ENCODE data around the gene FTO. TPM values are rescaled to one million over a fixed set of nuclear protein-coding genes. Genes with fewer than 3 reads are reported as not detected.

The FTO gene
- total and polyA plus RNA-seq, 2 of the 13 experiments (the other 11 are each of a cell fraction or from before 2014, with no cell fraction given): 41.6 to 55.8 TPM

DNA sequence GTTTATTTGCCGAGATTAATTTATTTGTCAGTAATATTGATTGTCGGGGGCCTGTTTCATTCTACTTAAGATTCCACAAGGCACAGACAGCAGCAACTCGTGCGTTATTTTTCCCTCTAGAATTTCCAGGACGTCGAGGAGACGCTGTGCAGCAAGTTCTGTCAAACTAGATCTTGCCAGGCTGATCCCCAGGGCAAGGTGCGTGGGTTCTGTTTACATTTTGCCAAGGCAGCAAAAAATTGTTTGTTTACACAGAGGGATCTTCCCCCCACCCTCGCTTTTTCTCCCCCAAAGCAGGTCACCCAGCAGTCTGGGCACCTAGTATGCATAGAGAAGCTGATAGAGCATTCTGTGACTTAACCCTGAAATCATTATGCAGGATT is 471.2 kb downstream of the FTO start (continued):
- TF ChIP-seq ZNF674 (CRISPR knock-in tag; IDR thresholded peaks at IDR 0.05; ENCODE audit: low read depth) (no peak), HMG20A (CRISPR knock-in tag; IDR thresholded peaks at IDR 0.05; ENCODE audit: borderline replicate concordance) (peak; percentile 51; the same call in 1 of the 2 replicates), ZNF12 (CRISPR knock-in tag; IDR thresholded peaks at IDR 0.05) (0 out of 2 replicates have a peak, but pooled peaks have one; percentile 44), BRD4 (CRISPR knock-in tag; IDR thresholded peaks at IDR 0.05) (peak; percentile 53; the same call in 1 of the 2 replicates), ZNF589 (CRISPR knock-in tag; conservative IDR thresholded peaks at IDR 0.05) (no peak), MXD1 (CRISPR knock-in tag; IDR thresholded peaks at IDR 0.05) (no peak), SKI (IDR thresholded peaks at IDR 0.05; ENCODE audit: partially characterized antibody) (peak; percentile 23), JUNB (CRISPR knock-in tag; IDR thresholded peaks at IDR 0.05; ENCODE audit: borderline replicate concordance) (no peak), ZFP82 (CRISPR knock-in tag; IDR thresholded peaks at IDR 0.05; ENCODE audit: borderline replicate concordance) (peak; percentile 57; the same call in 1 of the 2 replicates), ZNF230 (CRISPR knock-in tag; IDR thresholded peaks at IDR 0.05) (no peak; the same call in 1 of the 2 replicates), ARID2 (CRISPR knock-in tag; IDR thresholded peaks at IDR 0.05; ENCODE audit: borderline replicate concordance) (no peak), HCFC1 (IDR thresholded peaks at IDR 0.05; ENCODE audit: low read depth, low read length) (no peak), HES4 (CRISPR knock-in tag; IDR thresholded peaks at IDR 0.05; ENCODE audit: borderline replicate concordance) (peak; percentile 51; the same call in 1 of the 2 replicates), NR1H2 (CRISPR knock-in tag; IDR thresholded peaks at IDR 0.05; ENCODE audit: borderline replicate concordance, low read depth) (no peak), DMTF1 (CRISPR knock-in tag; IDR thresholded peaks at IDR 0.05) (no peak), KLF9 (CRISPR knock-in tag; IDR thresholded peaks at IDR 0.05; ENCODE audit: low read depth) (no peak), ZNF180 (CRISPR knock-in tag; IDR thresholded peaks at IDR 0.05; ENCODE audit: borderline replicate concordance, low read depth) (no peak), NR2F2 (IDR thresholded peaks at IDR 0.05; ENCODE audit: borderline replicate concordance, low read depth) (no peak), DPF2 (CRISPR knock-in tag; IDR thresholded peaks at IDR 0.05; ENCODE audit: borderline replicate concordance, low read depth) (peak; percentile 77), PRDM4 (CRISPR knock-in tag; IDR thresholded peaks at IDR 0.05; ENCODE audit: borderline replicate concordance) (no peak), NRL (CRISPR knock-in tag; IDR thresholded peaks at IDR 0.05; ENCODE audit: borderline replicate concordance) (no peak), ARHGAP35 (CRISPR knock-in tag; IDR thresholded peaks at IDR 0.05; ENCODE audit: borderline replicate concordance) (no peak; the same call in 1 of the 2 replicates), ZNF749 (CRISPR knock-in tag; IDR thresholded peaks at IDR 0.05; ENCODE audit: borderline replicate concordance) (no peak)
- TF ChIP-seq, protein P1, sequence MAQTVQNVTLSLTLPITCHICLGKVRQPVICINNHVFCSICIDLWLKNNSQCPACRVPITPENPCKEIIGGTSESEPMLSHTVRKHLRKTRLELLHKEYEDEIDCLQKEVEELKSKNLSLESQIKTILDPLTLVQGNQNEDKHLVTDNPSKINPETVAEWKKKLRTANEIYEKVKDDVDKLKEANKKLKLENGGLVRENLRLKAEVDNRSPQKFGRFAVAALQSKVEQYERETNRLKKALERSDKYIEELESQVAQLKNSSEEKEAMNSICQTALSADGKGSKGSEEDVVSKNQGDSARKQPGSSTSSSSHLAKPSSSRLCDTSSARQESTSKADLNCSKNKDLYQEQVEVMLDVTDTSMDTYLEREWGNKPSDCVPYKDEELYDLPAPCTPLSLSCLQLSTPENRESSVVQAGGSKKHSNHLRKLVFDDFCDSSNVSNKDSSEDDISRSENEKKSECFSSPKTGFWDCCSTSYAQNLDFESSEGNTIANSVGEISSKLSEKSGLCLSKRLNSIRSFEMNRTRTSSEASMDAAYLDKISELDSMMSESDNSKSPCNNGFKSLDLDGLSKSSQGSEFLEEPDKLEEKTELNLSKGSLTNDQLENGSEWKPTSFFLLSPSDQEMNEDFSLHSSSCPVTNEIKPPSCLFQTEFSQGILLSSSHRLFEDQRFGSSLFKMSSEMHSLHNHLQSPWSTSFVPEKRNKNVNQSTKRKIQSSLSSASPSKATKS (CRISPR knock-in tag; IDR thresholded peaks at IDR 0.05): no peak
